Mesothelial cell of epicardium (in vitro differentiated cells): ENCODE data around the gene DIP2B. TPM values are rescaled to one million over a fixed set of nuclear protein-coding genes. Genes with fewer than 3 reads are reported as not detected.

Source experiments
- DNase-seq, 2 experiments: peaks; one replicate each; pipeline ENCODE4 v3.0.0; 2021; ENCODE audit warnings: low spot score in 2 of 2; ENCODE audit not compliant: unreplicated experiment in 2 of 2
- H3K27ac Mint-ChIP-seq: 2 replicates; pipeline ENCODE4 v1.8.0; 2021; ENCODE audit warnings: mixed read lengths
- H3K27me3 Mint-ChIP-seq: 2 replicates; pipeline ENCODE4 v1.8.0; 2021; ENCODE audit warnings: low read depth, mixed read lengths
- H3K36me3 Mint-ChIP-seq: 2 replicates; pipeline ENCODE4 v1.8.0; 2021; ENCODE audit warnings: mixed read lengths
- H3K4me1 Mint-ChIP-seq: 2 replicates; pipeline ENCODE4 v1.8.0; 2021; ENCODE audit warnings: mixed read lengths
- H3K4me3 Mint-ChIP-seq: 2 replicates; pipeline ENCODE4 v1.8.0; 2021; ENCODE audit warnings: mild to moderate bottlenecking, moderate library complexity, mixed read lengths
- H3K9me3 Mint-ChIP-seq: 2 replicates; pipeline ENCODE4 v1.8.0; 2021; ENCODE audit warnings: mixed read lengths
- total RNA-seq: library from RNA; stranded (reverse); gene quantifications from 3 replicates; pipeline ENCODE4 v1.2.1, GENCODE V29; 2021
- TF ChIP-seq, protein P1 (sequence below): fragments of 200-600 bp; sonication (generic); IDR thresholded peaks from one replicate; pipeline ENCODE4 v1.5.0; 2021; ENCODE audit warnings: antibody characterized with exemption; ENCODE audit not compliant: unreplicated experiment

Gene DIP2B
- total RNA-seq, 1 donor from 2014 or later = 32.0 TPM

GRCh38 chr12:50728417-50728816 is 223.6 kb downstream of the DIP2B start:
- Mint-ChIP-seq H3K27me3 (no peaks in the 10 kb centered on the region), H3K36me3 (peaks cover 47% of the 10 kb centered on the region), H3K4me1 (peaks cover 13% of the 10 kb centered on the region), H3K9me3 (no peaks in the 10 kb centered on the region), H3K4me3 (no peak overlapping the region), H3K27ac (no peak overlapping the region)
- TF ChIP-seq, protein P1, sequence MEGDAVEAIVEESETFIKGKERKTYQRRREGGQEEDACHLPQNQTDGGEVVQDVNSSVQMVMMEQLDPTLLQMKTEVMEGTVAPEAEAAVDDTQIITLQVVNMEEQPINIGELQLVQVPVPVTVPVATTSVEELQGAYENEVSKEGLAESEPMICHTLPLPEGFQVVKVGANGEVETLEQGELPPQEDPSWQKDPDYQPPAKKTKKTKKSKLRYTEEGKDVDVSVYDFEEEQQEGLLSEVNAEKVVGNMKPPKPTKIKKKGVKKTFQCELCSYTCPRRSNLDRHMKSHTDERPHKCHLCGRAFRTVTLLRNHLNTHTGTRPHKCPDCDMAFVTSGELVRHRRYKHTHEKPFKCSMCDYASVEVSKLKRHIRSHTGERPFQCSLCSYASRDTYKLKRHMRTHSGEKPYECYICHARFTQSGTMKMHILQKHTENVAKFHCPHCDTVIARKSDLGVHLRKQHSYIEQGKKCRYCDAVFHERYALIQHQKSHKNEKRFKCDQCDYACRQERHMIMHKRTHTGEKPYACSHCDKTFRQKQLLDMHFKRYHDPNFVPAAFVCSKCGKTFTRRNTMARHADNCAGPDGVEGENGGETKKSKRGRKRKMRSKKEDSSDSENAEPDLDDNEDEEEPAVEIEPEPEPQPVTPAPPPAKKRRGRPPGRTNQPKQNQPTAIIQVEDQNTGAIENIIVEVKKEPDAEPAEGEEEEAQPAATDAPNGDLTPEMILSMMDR = no peak
- DNase-seq = no peak

DNA sequence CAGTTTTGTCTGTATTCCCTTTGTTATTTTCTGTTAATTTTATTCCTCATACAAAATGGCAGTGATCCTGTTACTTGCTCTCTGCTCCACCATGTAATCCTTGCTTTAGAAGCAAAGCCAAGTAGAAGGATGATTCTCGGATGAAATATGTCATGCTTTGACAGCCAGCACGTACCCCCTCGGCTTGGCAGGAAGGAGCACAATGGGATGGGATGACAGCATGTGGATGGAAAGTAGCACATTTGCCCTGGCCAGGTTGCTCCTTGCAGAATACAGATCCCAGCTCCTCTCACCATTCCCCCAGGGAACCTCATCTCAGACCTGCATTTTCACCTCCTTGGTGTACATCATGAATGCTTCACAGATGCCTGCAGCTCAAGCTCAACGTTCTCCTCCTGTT is 224.1 kb downstream of the DIP2B start:
- no peaks in the 10 kb centered on the region for H3K27me3 Mint-ChIP-seq
- no peak overlapping the region for H3K27ac Mint-ChIP-seq
- no peak for DNase-seq
- H3K36me3 Mint-ChIP-seq = peaks cover 48% of the 10 kb centered on the region
- H3K4me3 Mint-ChIP-seq = no peak overlapping the region
- H3K9me3 Mint-ChIP-seq = no peaks in the 10 kb centered on the region
- peaks cover 13% of the 10 kb centered on the region for H3K4me1 Mint-ChIP-seq
- TF ChIP-seq, protein P1 = no peak

DNA sequence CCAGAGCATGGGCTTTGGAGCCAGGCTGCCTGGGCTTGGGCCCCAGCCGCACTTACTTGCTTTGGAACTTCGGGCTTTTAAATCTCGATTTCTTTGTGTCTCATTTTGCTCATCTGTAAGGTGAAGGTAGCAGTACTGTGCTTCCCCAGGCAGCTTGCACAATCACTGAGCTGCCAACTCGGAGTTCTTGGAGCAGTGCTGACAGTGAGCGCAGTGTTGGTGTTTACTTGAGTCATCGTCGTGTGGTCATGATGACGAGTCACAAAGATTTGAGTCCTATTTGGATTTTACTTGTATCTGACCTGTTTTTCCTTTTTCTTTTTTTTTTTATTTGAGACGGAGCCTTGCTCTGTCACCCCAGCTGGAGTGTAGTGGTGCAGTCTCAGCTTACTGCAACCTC is 227.8 kb downstream of the DIP2B start:
- H3K9me3 Mint-ChIP-seq = no peaks in the 10 kb centered on the region
- no peaks in the 10 kb centered on the region for H3K27me3 Mint-ChIP-seq
- no peak overlapping the region for H3K4me3 Mint-ChIP-seq
- TF ChIP-seq, protein P1 = no peak
- H3K27ac Mint-ChIP-seq = no peak overlapping the region
- DNase-seq = no peak
- peaks cover 16% of the 10 kb centered on the region for H3K4me1 Mint-ChIP-seq
- H3K36me3 Mint-ChIP-seq = peaks cover 64% of the 10 kb centered on the region

DNA sequence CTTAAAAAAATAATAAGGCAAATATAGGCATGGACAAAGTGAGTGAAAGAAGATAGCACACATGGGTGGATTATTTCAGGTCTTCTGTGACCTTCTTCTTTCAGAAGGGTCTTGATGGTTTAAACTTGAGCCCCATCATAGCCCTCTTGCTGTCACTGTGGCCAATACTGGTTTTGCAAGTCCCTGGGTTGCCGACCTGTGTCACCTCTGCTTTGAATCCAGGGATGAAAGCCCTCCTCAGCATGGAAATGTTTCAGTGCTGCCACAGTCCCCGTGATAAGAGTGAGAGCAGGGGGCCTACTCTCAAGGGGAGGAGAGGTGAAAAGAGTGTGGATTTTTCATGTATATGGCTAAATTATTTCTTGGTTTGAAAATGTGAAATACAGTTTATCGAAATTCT is 228.9 kb downstream of the DIP2B start:
- H3K27me3 Mint-ChIP-seq = no peaks in the 10 kb centered on the region
- no peaks in the 10 kb centered on the region for H3K9me3 Mint-ChIP-seq
- H3K36me3 Mint-ChIP-seq = peaks cover 58% of the 10 kb centered on the region
- H3K4me3 Mint-ChIP-seq = no peak overlapping the region
- DNase-seq = no peak
- H3K27ac Mint-ChIP-seq = no peak overlapping the region
- TF ChIP-seq, protein P1 = no peak
- H3K4me1 Mint-ChIP-seq = peaks cover 16% of the 10 kb centered on the region

GRCh38 chr12:50734409-50735263 is 229.9 kb downstream of the DIP2B start:
- Mint-ChIP-seq H3K27me3 (no peaks in the 10 kb centered on the region), H3K36me3 (peaks cover 60% of the 10 kb centered on the region), H3K27ac (no peak overlapping the region), H3K4me3 (no peak overlapping the region), H3K4me1 (peaks cover 16% of the 10 kb centered on the region), H3K9me3 (no peaks in the 10 kb centered on the region)
- TF ChIP-seq, protein P1 = peak; percentile 40
- DNase-seq = no peak
